Hindlimb muscle (tissue), 1 donor: ENCODE data around the gene GEMIN8. TPM values are rescaled to one million over a fixed set of nuclear protein-coding genes. Genes with fewer than 3 reads are reported as not detected.

Source experiments
- polyA plus RNA-seq: library from polyadenylated mRNA; unstranded; fragments of 120-200 nt; gene quantifications from one replicate; pipeline ENCODE4 v1.2.1, GENCODE V29; 2013; ENCODE audit not compliant: insufficient read length

Gene GEMIN8
- polyA plus RNA-seq, 1 donor: 16.4 TPM

Other genes starting within 250 kb of the GEMIN8 start
- 18.1 TPM for gene GPM6B, start 212.8 kb downstream of the GEMIN8 start, polyA plus RNA-seq